CD4-positive, alpha-beta T cell treated with Interleukin-6 for 4 hours (primary cell): Measurements from ENCODE around the gene ST7.

Experiments
- DNase-seq: peaks from one replicate; pipeline ENCODE4 v3.0.0-alpha.2; 2020; ENCODE audit warnings: mixed read lengths

ST7 gene

DNA sequence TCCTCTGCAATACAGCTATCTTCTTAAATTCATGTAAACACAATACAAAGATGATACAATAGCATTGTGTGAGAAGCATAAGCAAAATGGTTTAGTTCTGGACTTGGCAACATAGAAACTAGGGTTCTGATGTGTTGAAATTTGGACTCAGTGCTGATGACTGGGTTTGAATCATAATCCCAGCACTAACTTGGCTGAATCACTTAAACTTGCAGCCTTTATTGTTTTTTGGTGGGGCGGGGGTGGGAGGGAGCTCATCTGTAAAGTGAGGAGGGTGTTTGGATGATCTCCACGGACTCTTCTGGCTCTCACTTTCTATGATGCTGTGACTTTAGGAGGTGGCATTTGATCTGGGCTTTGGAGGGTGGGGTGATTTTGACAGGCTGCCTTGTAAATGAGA lies 211.3 kb downstream of the ST7 start:
- DNase-seq = no peak

DNA sequence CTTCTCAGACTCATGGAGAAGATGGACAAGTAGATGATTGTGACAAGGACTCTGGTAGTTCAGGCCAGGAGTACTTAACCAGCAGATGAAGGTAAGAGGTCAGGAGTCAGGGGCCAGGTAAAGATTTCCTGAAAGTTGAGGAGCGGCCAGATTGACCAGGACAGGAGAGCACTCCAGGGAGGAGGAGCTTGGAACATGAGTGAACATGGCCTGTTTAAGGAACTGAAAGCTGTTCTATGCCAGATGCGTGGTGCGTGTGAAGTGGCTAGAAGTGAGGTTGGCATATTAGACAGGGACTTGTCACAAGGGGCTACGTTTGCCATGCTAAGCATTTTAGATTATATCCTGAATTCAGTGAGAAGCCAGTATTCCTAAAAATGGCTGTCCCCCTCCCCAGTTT lies 212.4 kb downstream of the ST7 start:
- DNase-seq = no peak

DNA sequence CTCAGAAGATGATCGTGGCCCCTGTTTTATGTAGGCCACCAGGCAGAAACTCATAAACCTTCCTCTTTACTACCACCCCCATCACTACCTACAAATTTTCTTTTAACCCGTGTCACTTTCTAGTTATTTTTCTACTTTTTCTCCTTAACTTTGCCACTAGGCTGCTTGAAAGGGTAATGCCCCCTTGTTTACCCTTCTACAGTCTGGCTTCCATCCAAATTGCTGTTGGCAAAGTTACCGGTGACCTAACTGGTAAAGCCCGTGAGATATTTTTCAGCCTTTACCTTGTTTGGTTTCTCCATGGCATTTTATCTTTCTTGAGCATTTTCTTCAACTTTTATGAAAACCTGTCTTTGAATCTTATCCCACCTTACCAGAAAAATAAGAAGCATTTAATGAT lies 216.6 kb downstream of the ST7 start:
- DNase-seq = no peak

DNA sequence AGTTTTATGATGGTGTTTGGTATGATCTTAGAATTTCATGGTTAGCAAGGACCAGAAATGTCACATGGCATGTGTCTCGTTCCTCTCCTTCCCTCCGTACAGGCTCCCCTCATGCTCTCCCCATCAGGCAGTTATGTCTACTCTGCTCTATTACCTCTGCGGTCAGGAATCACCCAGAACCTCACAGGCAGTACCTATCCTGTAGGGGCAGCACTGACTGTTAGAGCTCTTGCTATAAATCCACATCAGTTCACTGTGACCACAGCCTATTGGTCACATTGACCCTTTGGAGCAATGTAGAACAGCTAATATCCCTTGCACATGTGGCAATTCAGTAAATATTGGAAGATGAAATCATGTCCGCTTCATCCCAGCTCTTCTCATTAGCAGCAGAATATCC lies 217.8 kb downstream of the ST7 start:
- DNase-seq = no peak

DNA sequence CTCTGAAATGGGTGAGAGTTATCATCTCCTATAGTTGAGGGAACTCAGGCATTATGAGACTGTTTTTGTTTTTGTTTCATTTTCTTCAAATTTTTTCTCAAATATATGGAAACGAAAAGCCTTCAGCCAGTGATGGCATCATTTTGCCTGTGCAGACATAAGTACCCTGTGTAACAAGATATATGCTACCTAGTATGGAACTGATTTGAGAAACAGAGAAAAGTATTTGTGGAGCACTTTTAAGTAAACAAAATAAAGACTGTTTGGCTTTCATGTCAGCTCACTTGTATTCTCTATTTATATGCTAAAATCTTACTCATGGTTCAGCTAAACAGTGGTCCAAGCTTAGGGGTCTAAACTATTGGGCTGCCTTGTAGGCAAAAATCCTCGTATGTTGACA lies 219.0 kb downstream of the ST7 start:
- no peak for DNase-seq

DNA sequence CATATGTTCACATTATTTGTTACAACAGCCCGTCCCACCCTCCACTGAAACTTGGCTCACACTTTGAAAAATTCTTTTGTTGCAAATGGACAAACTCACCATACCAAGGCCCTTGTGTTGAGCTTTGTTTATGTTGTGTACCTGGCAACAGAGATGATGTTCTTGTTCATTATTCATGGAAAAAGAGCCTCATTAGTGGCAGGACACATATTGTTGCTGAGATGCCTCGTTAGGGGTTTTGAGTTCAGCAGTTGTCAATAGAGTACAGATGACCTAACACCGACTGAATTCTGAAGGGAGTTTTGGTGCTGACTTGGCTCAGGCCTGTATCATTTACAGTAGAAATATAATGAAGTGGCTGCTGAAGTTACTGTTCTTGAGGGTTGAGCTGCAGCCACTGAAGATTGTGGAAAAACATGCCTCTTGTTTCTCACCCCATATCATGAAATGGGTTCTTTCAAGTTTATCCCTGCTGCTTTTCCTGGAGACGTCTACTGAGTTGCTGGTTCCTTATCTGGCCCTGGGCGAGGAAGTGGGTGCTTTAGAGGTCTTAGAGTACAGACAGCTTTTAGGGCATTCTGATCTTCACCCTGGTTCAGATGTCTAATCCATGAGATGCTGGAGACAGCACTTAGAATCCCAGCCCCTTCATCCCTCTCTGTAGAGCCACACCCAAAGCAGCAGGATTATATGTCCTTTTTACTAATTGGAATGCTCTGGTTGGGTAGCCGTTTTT lies 219.9 kb downstream of the ST7 start:
- DNase-seq = no peak

DNA sequence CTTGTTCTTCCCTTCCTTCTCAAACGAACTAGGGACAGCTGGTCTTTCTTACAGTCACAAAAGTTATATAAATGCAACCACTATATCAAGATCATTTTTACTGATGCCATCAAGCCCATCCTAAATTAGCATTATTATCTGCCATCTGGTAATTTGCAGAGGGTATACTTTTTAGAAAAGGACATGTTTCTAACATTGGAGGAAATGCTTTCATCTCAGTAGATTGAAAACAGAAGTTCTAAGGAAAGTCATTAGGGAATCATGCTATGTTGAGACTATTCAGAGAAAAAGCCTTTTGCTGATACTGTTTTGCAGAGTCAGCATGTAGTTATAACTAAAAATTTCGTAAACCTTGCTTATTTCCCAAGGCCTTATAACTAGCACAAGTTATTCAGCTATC lies 222.9 kb downstream of the ST7 start:
- DNase-seq = no peak

DNA sequence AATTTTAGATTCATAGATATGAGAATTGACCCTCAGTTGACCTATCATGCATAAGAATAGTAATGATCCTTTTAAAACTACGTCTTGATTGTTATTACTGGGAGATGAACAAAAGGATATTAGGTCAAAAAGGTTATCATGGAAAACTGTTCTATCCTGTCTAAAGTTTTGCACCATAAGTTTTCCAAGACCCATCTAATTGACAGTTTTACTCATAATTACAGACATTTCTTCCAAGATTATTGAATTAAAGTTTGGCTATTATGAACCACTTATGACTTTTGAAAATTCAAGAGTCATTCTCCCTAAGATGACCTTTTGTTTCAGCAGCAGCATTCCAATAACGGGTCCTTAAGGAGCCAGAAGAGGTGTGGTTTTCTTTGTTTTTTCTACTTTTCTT lies 225.3 kb downstream of the ST7 start:
- DNase-seq = no peak

DNA sequence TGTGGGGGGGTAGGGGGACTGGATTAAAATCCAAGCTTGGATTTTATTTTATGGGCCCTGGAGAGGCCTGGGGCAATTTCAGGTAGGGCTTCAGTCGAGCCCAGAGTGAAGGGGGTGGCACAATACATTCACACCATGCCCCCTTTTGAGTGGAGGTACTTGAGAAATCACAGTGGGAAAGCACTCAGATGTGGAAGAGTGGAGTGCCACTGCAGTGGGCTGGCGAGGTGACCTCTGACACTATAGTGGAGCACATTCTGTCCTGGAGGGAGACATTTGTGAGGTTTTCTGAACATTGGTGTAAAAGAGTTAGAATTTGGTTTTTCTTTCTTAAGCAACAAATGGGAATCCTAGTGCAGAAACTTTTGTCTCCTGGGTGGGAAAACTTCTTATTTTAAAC lies 226.4 kb downstream of the ST7 start:
- DNase-seq = no peak

DNA sequence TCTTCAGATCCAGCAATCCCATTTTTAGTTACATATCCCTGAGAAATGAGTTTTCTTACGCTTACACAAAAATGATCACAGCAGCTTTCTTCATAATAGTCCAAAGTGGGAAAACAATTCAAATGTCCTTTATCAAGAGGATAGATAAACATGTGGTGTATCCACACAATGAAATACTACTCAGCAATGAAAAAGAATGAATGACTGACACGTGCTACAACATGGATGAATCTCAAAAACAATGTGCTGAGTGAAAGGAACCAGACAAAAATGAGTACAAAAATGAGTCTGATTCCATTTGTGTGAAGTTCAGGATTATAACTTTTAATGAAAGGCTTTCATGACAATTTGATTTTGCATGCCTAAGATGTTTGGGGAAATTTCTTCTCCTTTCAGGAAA lies 230.4 kb downstream of the ST7 start:
- DNase-seq = no peak

DNA sequence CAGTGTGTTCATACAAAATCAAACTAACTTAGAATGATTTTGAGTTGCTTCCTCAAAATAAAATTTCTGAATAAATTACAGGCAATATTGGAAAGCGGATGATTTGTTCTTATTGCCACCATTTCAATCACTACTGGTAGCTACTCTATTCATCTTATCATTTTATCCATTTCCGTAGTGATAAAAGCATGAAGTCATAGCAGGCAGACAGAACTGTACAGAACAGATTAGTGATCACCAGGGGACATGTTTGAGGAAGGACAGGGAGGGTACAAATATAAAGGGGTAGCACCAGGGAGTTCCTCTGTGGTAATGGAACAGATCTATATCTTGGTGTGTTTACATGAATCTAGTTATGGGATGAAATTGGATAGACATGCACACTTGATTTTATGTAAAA lies 231.1 kb downstream of the ST7 start:
- no peak for DNase-seq

DNA sequence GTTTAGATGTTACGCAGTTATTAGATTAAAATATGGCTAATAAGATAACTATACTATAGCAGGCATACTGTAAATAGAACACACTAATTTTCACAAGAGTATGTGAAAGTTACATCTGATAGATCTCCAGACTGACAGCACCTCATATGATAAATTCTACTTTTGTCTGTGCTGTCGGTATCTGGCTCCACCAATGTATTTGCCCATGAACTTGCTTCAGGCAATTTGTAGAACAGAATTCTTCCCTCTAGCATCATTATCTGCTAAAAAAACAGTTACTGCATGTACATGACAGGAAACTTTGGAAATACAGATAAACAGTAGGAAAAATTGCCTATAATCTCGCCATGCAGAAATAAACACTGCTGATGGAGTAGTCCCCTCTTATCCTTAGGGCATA lies 231.8 kb downstream of the ST7 start:
- DNase-seq = no peak

DNA sequence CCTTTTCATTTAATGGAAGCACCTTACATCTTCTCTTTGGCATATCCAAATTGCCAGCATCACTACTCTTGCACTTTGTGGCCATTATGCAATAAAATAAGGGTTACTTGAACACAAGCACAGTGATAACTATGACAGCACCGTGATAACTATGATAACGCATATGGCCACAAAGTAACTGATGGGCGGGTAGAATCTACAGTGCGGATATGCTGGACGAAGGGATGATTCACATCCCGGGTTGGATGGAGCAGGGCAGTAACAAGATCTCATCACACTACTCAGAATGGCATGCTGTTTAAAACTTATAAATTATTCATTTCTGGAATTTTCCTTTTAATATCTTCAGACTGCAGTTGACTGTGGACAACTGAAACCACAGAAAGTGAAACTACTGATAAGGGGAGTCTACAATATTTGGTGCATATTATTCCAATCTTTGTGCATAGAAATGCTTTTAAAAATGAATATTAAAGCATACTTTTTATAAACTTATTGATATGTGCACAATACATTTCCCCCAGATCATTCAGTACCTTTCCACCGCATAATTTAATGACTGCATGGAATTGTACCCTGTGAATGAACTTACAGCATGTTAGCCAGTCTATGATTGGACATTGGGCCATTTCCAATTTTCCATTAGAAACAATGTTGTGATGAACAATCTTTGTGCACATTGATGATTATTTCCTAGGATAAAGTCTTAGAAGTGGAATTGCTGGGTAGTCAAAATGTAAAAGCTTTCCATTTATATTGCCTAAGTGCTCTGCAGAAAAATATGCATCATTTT lies 233.1 kb downstream of the ST7 start:
- DNase-seq = no peak

DNA sequence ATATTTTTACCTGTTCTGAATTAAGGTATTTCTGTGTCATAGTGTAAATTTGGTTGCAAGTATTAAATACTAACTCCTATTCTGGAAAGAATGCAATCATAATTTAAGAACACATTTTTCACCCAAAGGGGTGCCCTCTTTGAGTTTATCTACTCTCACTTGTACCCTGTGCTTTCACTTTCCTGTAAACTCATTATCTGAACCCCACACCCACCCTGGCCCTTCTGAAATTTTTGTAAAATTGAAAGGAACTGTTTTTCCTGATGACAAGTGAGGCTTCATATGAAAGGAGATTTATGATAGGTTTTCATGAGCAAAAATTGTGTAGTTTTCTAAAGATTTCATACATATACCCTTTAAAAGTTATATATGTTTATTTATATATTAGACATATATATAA lies 235.1 kb downstream of the ST7 start:
- DNase-seq = no peak

DNA sequence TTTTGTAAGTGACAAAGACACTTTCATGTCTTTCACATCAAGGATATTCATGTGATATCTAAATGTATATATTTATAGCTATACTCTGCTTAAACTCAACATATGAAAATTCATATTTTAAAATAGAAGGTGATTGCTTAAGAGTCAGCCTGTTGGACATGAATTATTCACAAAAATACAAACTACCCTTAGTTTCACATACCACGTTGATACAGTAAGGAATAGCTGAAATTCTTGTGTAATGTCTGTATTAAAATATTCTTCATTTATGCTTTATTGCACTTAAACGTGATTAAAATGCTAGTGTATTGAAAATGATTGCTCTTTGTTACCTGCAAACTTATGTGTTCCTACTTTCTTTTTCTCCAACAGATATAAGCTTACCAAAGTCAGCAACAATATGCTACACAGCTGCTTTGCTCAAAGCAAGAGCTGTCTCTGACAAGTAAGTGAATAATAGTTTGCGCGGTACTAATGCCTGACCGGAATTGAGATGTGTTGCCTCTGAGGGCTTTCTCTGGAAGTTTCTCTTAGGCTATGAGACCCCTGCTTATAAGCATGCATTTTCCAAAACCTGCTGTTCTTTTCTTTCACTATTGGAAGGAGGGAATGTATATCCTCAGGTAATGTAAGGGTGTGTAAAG lies 235.8 kb downstream of the ST7 start:
- DNase-seq = no peak

DNA sequence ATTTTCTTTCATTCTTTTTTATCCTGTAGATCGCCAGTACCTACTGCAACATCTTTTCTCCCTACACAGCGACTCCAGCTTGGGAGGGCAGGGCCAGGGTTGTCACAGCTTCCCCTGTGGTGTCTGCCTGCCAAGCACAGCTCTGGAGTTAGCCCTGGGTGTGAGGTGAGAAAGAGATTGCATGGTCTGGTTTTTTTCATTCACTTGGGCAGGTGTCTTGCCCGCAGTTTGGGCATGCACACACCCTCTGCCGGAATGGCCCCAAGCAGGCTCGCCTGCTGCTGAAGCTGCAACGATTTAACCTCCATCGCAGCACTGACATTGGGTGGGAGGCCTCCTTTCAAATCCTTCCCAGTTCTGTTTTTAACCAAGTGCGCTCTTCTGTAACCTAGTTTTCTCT lies 236.8 kb downstream of the ST7 start:
- no peak for DNase-seq

DNA sequence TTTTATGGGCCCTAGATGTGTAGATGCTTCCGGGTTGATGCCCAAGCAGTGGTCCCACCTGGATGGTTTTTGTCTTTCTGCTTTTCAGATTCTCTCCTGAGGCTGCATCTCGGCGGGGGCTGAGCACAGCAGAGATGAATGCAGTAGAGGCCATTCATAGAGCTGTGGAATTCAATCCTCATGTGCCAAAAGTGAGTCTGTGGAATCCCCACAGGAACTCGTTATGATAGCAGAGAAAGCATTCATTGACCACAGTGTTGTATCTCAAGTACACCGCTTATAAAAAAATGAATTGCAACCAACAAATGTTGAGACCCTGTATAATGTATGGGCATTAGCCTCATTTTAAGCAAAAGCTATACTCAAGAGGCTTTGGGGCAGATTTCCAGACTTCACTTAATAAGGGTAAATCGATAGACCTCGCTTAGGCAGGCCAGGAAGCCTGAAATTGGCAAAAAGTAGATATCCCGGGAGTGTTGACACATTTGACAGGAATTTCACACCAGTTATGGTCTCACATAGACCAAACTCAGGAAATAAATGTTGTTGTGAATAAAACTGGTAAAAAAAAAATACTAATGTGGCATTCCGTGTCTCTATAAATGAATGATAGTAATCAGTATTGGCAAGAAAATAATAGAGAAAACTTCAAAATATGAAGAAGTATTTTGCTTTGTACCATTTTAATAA lies 237.6 kb downstream of the ST7 start:
- DNase-seq = no peak

DNA sequence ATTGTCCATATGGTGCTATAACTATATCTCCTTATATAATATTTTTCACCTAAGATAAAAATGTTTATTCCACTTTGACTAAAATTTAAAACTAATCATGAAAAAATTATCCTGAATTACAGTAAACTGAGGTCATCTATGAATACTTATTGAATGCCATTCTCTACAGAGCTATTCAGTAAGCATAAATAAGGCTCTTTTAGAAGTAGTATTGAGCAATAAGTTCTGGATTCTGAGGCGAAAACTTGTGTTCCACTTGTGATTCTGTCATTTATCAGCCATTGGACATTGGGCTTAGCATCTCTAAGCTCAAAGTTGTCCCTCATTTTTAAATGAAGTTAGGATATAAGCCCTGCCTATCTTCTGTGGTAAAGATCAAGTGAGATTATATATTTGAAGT lies 238.8 kb downstream of the ST7 start:
- DNase-seq = no peak

DNA sequence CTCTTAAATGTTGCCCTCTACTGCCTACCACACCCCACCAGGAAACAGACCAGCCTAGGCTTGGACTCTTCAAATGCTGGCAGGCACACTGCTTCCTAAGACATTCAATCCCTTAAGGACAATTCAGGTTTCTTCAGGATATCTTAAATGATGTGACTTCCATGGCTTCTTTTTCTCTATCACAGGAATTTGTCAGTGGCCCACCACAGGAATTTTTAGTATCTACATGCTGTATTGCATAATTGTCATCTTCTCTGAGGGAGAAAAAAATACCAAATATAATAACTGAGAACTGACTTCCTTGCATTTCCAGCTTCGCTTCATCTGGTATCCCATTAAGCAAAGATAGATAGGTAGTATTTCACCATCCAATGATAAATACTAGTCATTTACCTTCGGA lies 240.3 kb downstream of the ST7 start:
- no peak for DNase-seq

DNA sequence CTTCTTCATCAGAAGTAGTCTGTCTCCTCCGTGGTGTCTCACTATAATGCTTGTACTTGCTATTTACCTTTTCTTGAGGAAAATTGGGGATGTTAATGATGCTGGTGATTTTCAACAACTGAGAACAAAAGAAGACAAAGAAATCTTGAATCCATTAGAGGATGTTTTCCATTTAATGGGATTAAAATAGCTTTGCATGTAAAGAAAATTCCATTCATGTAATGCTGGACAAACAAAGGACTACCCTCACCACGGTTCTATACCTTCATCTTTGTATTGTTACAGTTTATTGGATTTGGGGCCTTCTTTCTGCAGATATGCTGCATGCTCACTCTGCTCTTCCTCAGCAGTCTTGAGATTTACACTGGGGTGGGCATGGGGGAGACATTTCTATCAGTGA lies 241.1 kb downstream of the ST7 start:
- no peak for DNase-seq

DNA sequence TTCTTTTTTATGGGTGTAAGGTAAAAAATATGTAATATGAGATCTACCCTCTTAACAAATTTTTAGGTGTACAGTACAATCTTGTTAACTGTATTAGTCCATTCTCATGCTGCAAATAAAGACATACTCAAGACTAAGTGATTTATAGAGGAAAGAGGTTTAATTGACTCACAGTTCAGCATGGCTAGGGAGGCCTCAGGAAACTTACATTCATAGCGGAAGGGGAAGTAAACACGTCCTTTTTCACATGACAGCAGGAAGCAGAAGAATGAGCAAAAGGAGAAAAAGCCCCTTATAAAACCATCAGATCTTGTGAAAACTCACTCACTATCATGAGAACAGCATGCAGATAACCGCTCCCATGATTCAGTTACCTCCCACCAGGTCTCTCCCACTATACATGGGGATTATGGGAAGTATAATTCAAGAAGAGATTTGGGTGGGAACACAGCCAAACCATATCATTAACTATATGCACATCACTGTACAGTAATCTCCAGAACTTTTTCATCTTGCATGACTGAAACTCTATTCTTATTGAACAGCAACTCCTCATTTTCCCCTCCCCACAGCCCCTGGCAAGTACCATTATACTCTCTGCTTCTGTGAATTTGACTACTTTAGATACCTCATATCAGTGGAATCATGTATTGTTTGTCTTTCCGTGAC lies 242.2 kb downstream of the ST7 start:
- no peak for DNase-seq

DNA sequence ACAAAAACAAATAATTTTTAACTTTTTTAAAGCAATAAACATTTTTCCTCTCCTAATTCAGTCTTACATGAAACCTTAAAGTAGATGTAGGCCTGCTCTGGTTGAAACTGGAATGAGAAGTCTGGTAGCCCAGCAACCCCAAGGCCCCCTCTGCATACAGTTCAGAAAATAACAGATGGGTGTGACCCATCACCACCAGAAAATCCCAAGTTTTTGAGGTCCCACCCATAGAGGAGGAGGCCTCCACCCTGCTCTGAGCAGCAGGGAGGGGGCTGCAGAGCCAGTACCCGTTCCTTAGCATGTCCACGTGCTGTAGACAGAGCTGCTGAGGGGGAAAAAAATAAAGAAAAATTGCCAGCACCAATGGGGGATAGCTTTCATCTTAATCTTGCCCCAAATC lies 246.8 kb downstream of the ST7 start:
- DNase-seq = no peak
